DND-41 (cell line): ENCODE results near the gene LBHD2.

ENCODE experiments used
- ATAC-seq: fragments of 200-7000 bp; cut with Tn5 transposase; 3 replicates; pipeline ENCODE4 v1.9.1; 2021; ENCODE audit warnings: low read depth; ENCODE audit not compliant: insufficient read depth
- DNase-seq: peaks from one replicate; pipeline ENCODE4 v3.0.0-alpha.2; 2020
- H2AFZ ChIP-seq: 2 replicates; pipeline ENCODE4 v1.6.0; 2012; ENCODE audit warnings: low read depth, low read length
- H3K27ac ChIP-seq: 2 replicates; pipeline ENCODE4 v1.5.1; 2012; ENCODE audit warnings: low read length, inconsistent platforms
- H3K27me3 ChIP-seq: fragments of 200-600 bp; sonication (generic); 2 replicates; pipeline ENCODE4 v1.6.0; 2012; ENCODE audit warnings: low read length, mild to moderate bottlenecking, inconsistent platforms; ENCODE audit not compliant: insufficient read depth, poor library complexity
- H3K36me3 ChIP-seq: 2 replicates; pipeline ENCODE4 v1.5.1; 2012; ENCODE audit warnings: low read length, inconsistent platforms; ENCODE audit not compliant: insufficient read depth
- H3K4me1 ChIP-seq: 2 replicates; pipeline ENCODE4 v1.5.1; 2012; ENCODE audit warnings: mild to moderate bottlenecking, low read length; ENCODE audit not compliant: insufficient read depth
- H3K4me2 ChIP-seq: 2 replicates; pipeline ENCODE4 v1.6.0; 2012; ENCODE audit warnings: mild to moderate bottlenecking, moderate library complexity, low read length, inconsistent platforms; ENCODE audit not compliant: insufficient read depth
- H3K4me3 ChIP-seq, 2 experiments: fragments of 200-600 bp in 1 of 2; shearing (Covaris generic) in 1 of 2; 2 replicates each; pipeline ENCODE4 v1.5.1; 2012 to 2016; ENCODE audit warnings: inconsistent platforms in 2 of 2, low read length in 2 of 2, mild to moderate bottlenecking in 2 of 2, low read depth in 1 of 2, moderate library complexity in 1 of 2
- H3K79me2 ChIP-seq: 2 replicates; pipeline ENCODE4 v1.6.0; 2012; ENCODE audit warnings: low read length, inconsistent platforms; ENCODE audit not compliant: insufficient read depth
- H3K9ac ChIP-seq: 2 replicates; pipeline ENCODE4 v1.6.0; 2012; ENCODE audit warnings: low read depth, mild to moderate bottlenecking, inconsistent platforms, low read length, moderate library complexity
- H3K9me3 ChIP-seq: 2 replicates; pipeline ENCODE4 v1.5.1; 2012; ENCODE audit warnings: low read length, moderate library complexity, mild to moderate bottlenecking, inconsistent platforms; ENCODE audit not compliant: insufficient read depth, severe bottlenecking
- H4K20me1 ChIP-seq: 2 replicates; pipeline ENCODE4 v1.6.0; 2012; ENCODE audit warnings: low read length; ENCODE audit not compliant: insufficient read depth
- CTCF ChIP-seq: IDR thresholded peaks from 2 replicates; pipeline ENCODE4 v1.5.1; 2012; ENCODE audit warnings: borderline replicate concordance, low read length, moderate library complexity, mild to moderate bottlenecking; ENCODE audit not compliant: poor library complexity, severe bottlenecking; ENCODE audit errors: extremely low read depth
- EZH2 ChIP-seq: IDR thresholded peaks from 3 replicates; pipeline ENCODE4 v1.6.1; 2012; ENCODE audit warnings: borderline replicate concordance, low read depth, mild to moderate bottlenecking, moderate library complexity, low read length, inconsistent platforms; ENCODE audit not compliant: severe bottlenecking

Gene LBHD2

DNA sequence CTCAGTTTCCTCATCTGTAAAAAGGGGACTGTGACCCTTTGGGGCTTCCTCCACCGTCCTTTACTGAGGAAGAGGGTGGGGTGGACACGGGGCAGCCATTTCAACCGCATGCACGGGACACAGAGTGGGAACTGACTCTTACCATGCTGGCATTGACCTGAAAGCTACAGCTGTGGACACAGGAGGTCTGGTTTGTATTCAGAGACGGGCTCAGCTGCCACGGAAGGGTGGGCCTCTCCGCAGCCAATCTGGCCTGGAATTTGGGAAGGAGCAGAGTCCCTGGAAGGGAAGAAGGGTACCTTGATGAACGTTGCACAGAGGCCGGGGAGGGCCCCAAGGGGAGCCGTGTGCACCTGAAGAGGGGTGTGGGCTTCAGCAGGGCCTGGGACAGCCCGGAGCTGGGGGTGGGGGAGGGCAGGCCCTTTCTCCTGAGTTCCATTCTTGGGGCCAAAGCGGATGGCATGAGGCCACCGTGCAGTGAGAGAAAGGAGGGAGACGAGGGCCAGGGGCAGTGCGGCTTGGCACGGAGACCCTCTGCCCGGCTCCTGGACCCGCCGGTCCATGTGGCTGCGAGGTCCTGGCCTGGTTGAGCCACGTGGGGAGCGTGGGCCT, 53.8 kb downstream of the LBHD2 start:
- no peak for DNase-seq
- H3K79me2 ChIP-seq = no peaks in the 10 kb centered on the region
- H3K27ac ChIP-seq = no peak overlapping the region
- no peak overlapping the region for H3K9ac ChIP-seq
- no peak for TF ChIP-seq CTCF
- no peak for TF ChIP-seq EZH2
- H2AFZ ChIP-seq = no peak overlapping the region
- H3K4me2 ChIP-seq = no peak overlapping the region
- H3K4me3 ChIP-seq = no peak overlapping the region
- H3K4me1 ChIP-seq = no peaks in the 10 kb centered on the region
- ATAC-seq = no peak
- no peaks in the 10 kb centered on the region for H3K27me3 ChIP-seq
- H4K20me1 ChIP-seq = peaks cover 4% of the 10 kb centered on the region; the same call in 1 of the 2 replicates
- no peaks in the 10 kb centered on the region for H3K9me3 ChIP-seq
- no peaks in the 10 kb centered on the region for H3K36me3 ChIP-seq

DNA sequence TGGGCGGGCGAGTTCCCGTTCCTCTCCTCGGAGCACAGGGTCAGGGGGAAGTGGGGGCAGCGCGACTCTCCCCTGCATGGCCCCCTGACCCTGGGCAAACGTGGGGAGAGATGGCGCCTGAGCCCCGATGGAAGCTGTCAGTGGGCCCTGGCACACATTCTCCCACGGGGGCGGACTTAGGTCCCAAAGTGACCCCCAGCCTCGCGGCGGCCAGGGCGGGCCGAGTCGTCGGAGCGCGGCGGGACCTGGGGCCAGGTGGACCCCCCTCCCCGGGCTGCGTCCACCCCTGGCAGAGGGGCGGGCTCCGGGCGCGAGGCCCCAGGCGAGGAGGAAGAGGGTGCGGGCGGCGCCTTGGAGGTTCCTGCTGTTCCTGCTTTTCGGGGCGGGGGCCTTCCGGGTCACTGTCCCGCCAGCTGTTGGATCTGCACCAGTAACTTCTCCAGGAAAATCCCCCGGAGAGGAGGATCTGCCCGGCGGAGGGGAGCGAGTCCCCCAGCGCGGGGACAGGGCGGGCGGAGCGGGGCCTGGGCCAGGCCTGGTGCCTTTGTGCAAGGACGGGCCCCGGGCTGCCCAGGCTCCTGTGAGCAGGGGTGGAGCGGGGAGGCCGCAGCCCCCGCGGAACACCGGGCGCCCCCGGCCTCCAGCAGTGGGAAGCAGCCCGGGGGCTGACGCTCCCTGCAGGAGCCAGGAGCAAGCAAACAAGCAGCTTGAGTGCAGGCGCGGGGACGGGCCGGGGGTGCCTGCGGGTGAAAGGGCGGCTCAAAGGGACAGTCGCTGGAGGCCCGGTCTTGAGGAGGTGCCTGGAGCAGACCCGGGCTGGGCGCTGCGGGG, 54.5 kb downstream of the LBHD2 start:
- H3K36me3 ChIP-seq = no peaks in the 10 kb centered on the region
- H3K4me1 ChIP-seq = no peaks in the 10 kb centered on the region
- no peak overlapping the region for H3K9ac ChIP-seq
- no peak overlapping the region for H3K4me2 ChIP-seq
- ATAC-seq (no peak), DNase-seq (no peak)
- H3K79me2 ChIP-seq = no peaks in the 10 kb centered on the region
- H3K9me3 ChIP-seq = no peaks in the 10 kb centered on the region
- peaks cover 4% of the 10 kb centered on the region for H3K27me3 ChIP-seq
- H3K27ac ChIP-seq = no peak overlapping the region
- TF ChIP-seq EZH2 (no peak), CTCF (no peak)
- no peak overlapping the region for H3K4me3 ChIP-seq
- no peak overlapping the region for H2AFZ ChIP-seq
- no peaks in the 10 kb centered on the region for H4K20me1 ChIP-seq

GRCh38 chr14:103139132-103140025, 55.4 kb downstream of the LBHD2 start:
- no peak overlapping the region for H3K27ac ChIP-seq
- H3K4me1 ChIP-seq = no peaks in the 10 kb centered on the region
- H3K4me2 ChIP-seq = no peak overlapping the region
- peaks cover 5% of the 10 kb centered on the region for H3K27me3 ChIP-seq
- DNase-seq (no peak), ATAC-seq (no peak)
- no peaks in the 10 kb centered on the region for H3K9me3 ChIP-seq
- H3K36me3 ChIP-seq = no peaks in the 10 kb centered on the region
- no peaks in the 10 kb centered on the region for H3K79me2 ChIP-seq
- H2AFZ ChIP-seq = no peak overlapping the region
- H4K20me1 ChIP-seq = no peaks in the 10 kb centered on the region
- no peak for TF ChIP-seq CTCF
- no peak for TF ChIP-seq EZH2
- no peak overlapping the region for H3K4me3 ChIP-seq
- H3K9ac ChIP-seq = no peak overlapping the region
